Measurements from ENCODE around the gene KATNIP. TPM values are rescaled to one million over a fixed set of nuclear protein-coding genes. Genes with fewer than 3 reads are reported as not detected.

The KATNIP gene
- total RNA-seq, 1 donor from 2014 or later, result 17.0 TPM

DNA sequence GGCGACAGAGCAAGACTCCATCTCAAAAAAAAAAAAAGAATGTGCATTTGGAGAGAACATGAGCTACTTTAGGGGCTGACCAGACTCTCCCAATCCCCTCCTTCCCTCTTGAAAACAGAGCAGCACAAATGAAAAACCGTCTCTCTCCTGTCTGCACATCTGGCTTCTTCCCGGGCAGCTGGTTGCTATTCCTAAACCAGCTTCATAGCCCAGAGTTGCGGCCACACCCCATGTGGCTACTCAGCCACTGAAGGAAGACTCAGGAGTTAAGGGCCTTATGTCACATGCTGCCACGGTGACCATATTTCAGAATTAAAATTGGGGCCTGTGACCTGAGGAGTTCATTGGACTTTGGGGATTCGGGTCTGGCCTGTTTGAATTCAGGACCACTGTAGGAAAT is 48.3 kb downstream of the KATNIP start:
- Mint-ChIP-seq H3K36me3 (ENCODE audit: low read depth) (no peaks in the 10 kb centered on the region), H3K27ac (no peak overlapping the region), H3K9me3 (no peaks in the 10 kb centered on the region), H3K4me1 (ENCODE audit: low read depth) (no peaks in the 10 kb centered on the region), H3K27me3 (ENCODE audit: low read depth) (no peaks in the 10 kb centered on the region), H3K4me3 (ENCODE audit: low read depth) (no peak overlapping the region)
- no peak for DNase-seq (ENCODE audit: low spot score)
- intact Hi-C loops (cut with micrococcal nuclease), result no loop called here

DNA sequence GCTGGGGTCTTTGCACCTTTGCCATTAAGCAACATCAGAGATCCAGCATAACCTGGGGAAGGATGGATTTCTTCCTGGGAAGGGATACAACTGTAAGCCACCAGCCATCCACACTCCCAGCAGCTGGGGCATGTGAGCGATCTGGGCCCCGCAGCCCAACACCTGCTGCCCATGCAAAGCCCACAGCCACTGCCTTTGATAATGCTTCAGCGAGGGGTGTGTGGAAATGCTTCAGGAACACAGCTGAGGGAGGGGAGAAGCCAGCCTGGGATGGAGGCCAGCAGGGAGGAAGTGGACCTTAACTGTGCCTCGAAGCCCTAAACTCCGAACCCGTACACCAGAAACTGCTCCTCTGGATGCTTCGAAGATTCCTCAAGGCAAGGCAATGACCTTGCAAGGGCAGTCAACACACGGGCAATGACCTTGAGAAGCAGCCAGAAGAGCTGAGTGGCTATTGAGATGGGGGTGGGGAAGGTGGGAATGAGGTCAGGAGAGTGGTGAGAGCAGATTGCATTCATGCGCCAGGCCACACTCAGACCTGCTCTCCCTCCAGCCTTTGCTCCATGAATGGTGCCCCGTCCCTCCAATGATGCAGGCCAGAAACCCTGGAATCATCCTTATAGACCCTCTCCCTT is 49.1 kb downstream of the KATNIP start:
- DNase-seq (ENCODE audit: low spot score), result no peak
- H3K4me1 Mint-ChIP-seq (ENCODE audit: low read depth), result no peaks in the 10 kb centered on the region
- no peak overlapping the region for H3K27ac Mint-ChIP-seq
- intact Hi-C loops (cut with micrococcal nuclease), result no loop called here
- H3K27me3 Mint-ChIP-seq (ENCODE audit: low read depth), result no peaks in the 10 kb centered on the region
- no peaks in the 10 kb centered on the region for H3K9me3 Mint-ChIP-seq
- no peak overlapping the region for H3K4me3 Mint-ChIP-seq (ENCODE audit: low read depth)
- H3K36me3 Mint-ChIP-seq (ENCODE audit: low read depth), result no peaks in the 10 kb centered on the region

DNA sequence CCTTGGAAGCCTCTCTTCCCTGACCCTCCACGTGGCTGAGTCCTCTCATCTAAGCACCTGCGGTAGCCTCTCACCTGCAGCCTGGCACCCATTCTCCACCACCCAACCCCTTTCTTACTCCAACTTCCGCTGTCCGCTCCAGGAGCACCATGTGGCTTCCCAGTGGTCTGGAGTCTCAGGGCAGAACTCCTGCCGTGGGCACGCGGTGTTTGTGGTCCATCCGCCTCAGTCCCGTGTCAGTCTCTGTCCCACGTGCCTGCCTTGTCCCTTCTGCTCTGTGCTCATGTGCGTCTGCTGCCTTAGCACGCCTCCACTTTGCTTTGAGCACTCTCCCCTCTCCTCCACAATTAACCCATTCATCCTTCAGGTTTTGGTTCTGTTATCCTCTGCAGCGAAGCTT is 49.7 kb downstream of the KATNIP start:
- intact Hi-C loops (cut with micrococcal nuclease), result no loop called here
- no peaks in the 10 kb centered on the region for H3K27me3 Mint-ChIP-seq (ENCODE audit: low read depth)
- no peak overlapping the region for H3K4me3 Mint-ChIP-seq (ENCODE audit: low read depth)
- no peak overlapping the region for H3K27ac Mint-ChIP-seq
- no peak for DNase-seq (ENCODE audit: low spot score)
- no peaks in the 10 kb centered on the region for H3K9me3 Mint-ChIP-seq
- no peaks in the 10 kb centered on the region for H3K4me1 Mint-ChIP-seq (ENCODE audit: low read depth)
- no peaks in the 10 kb centered on the region for H3K36me3 Mint-ChIP-seq (ENCODE audit: low read depth)

Other genes with a start within 250 kb of the KATNIP start
- gene IL4R, start 236.2 kb upstream of the KATNIP start, total RNA-seq, result 434 and 437 TPM in 2 replicates
- gene IL21R, start 148.0 kb upstream of the KATNIP start, total RNA-seq, result 84.2 and 84.5 TPM in 2 replicates
- gene GTF3C1, start 231 bp upstream of the KATNIP start, total RNA-seq, result 62.2 and 66.9 TPM in 2 replicates

Data from activated T-helper 2 cell treated with anti-CD3 and anti-CD28 coated beads, Interferon-gamma antibody, Interleukin-2, Interleukin-4, amounts not matched to agents 10 μg/mL and 5 μg/mL and 100 μg/mL, durations not matched to agents 14 hours and 24 hours and 36 hours (primary cell).